Right lung (tissue), 5 donors: Measurements from ENCODE around the gene KRTAP2-4. TPM values are rescaled to one million over a fixed set of nuclear protein-coding genes. Genes with fewer than 3 reads are reported as not detected.
"Not testable (repeated sequence)": the region's sequence is repeated elsewhere in the genome, so short reads cannot be mapped to it uniquely, and the experiment has no call there.

ENCODE experiments used
- DNase-seq, 2 donors: peaks; one replicate each; pipeline ENCODE4 v3.0.0-alpha.2; 2013
- polyA plus RNA-seq, 5 donors: library from polyadenylated mRNA; unstranded; fragments of 120-200 nt; gene quantifications; one replicate each; pipeline versions ENCODE4 v1.2.1 to v1.2.3, GENCODE V29; 2013; ENCODE audit warnings: inconsistent platforms in 1 of 5, low replicate concordance in 1 of 5; ENCODE audit not compliant: insufficient read length in 5 of 5, insufficient read depth in 1 of 5

Gene KRTAP2-4
- polyA plus RNA-seq, 5 donors = not detected

DNA sequence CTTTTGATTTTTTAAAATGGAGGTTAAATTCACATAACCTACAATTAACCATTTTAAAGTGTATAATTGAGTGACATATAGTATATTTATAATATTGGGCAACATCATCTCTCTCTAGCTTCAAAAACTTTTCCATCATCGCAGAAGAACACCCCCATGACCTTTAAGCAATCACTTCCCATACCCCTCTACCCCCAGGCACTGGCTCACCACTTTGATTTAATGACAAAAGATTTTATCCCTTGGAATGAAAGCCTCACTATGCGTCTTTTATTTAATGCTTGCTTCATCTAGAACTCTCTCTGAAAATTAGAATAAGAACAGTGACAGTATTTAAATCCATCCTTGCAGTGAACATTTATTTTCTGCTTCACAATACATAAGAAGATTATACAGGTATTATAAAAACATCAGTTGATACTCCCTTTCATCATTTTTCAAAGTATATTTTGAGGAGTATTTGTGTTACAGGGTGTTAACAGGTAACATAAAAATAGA, 27.8 kb downstream of the KRTAP2-4 start:
- DNase-seq = no peak

DNA sequence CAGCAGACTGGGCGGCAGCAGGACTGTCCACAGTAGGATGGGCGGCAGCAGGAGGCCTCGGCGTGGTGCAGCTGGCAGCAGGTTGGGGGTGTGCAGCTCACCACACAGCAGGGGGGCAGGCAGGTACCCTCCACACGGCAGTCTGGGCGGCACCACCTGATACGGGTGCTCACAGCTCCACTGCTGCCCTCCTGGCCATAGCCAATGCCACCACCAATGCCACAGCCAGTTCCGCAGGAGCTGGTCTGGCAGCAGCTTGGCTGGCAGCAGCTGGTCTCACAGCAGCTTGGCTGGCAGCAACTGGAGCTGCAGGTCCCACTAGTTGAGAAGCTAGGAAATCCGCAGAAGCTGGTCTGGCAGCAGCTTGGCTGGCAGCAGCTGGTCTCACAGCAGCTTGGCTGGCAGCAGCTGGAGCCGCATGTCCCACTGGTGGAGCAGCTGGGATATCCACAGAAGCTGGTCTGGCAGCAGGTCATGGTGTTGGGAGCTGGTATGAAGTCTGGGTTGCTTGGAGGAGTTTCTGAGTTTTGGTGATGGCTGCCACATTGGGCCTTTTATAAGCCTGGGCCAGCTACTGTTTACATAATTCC, 31.2 kb downstream of the KRTAP2-4 start, which contains the start of gene KRTAP1-3:
Gene KRTAP1-3 (minus strand): TSS at position 529 of the 590 bp plus-strand sequence. CDS start 53 bp downstream, at position 476.
- DNase-seq = not testable (repeated sequence)

DNA sequence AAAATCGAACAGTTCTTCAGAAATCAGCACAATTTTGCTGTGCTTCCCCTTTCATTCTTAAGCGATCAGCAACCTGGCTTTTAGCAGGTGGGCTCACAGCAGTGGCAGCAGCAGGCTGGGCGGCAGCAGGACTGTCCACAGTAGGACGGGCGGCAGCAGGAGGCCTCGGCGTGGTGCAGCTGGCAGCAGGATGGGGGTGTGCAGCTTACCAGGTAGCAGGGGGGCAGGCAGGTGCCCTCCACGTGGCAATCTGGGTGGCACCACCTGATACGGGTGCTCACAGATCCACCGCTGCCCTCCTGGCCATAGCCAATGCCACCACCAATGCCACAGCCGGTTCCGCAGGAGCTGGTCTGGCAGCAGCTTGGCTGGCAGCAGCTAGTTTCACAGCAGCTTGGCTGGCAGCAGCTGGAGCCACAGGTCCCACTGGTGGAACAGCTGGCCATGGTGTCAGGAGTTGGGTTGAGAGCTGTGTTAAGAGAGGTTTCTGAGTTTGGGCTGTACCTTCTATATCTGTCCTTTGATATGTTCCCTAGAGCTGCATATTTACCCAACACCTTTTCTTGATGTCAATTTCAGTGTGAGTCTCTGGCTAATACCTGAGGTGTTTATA, 35.9 kb downstream of the KRTAP2-4 start, which contains the start of gene KRTAP1-4:
Gene KRTAP1-4 (minus strand): TSS at position 563 of the 613 bp plus-strand sequence. CDS start 117 bp downstream, at position 446.
- no peak for DNase-seq

DNA sequence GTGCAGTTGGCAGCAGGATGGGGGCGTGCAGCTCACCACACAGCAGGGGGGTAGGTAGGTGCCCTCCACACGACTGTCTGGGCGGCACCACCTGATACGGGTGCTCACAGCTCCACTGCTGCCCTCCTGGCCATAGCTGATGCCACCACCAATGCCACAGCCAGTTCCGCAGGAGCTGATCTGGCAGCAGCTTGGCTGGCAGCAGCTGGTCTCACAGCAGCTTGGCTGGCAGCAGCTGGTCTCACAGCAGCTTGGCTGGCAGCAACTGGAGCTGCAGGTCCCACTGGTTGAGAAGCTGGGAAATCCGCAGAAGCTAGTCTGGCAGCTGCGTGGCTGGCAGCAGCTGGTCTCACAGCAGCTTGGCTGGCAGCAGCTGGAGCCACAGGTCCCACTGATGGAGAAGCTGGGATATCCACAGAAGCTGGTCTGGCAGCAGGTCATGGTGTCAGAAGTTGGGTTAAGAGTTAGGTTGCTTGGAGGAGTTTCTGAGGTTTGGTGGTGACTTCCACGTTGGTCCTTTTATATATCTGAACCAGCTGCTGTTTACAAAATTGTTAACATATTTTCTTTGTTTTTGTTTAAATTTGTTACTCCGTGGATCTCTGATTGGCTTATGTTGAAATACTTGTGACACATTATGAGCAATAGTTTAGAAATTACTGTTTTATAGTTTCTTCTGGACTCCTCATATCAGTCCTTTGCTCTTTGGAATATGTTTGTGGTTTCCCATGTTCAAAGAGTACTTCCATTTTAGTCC, 38.8 kb downstream of the KRTAP2-4 start, which contains the start of gene KRTAP1-5:
Gene KRTAP1-5 (minus strand): TSS at position 494 of the 757 bp plus-strand sequence. CDS start 53 bp downstream, at position 441.
- DNase-seq = no peak

DNA sequence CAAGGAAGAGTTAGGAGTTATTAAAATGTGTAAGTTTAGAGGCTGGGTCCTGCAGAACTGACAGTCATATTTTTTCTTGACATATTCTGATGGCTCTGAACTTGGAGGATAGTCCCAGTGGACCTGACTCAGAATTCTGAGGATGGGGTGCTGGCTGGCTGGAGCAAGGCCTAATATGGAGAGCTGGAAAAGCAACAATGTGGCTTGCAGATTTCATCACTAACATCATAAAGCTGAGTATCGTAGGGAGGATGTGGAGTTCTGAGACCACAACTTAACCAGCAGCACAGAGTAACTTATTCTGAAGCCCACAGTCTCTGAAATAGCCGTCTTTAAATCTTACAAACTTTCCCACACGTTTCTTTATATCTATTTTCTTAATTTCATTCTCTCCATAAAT, 41.0 kb downstream of the KRTAP2-4 start:
- no peak for DNase-seq

DNA sequence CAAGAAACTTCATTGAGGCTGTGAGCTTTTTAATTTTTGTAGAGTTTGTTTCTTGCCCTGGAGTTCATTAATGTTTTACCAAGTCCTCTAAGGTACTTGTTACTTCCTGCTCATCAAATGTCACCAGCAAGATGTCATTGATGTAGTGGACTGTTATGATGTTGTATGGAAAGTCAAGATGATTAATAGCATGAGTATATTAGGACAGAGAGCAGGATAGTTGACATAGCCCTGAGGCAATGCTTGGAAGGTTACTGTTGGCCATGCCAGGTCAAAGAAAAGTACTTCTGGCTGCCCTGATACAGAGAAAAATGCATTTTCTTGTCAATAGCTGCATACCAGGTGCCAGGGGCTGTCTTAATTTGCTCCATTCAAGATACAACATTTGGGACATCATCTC, 45.3 kb downstream of the KRTAP2-4 start:
- DNase-seq = no peak

DNA sequence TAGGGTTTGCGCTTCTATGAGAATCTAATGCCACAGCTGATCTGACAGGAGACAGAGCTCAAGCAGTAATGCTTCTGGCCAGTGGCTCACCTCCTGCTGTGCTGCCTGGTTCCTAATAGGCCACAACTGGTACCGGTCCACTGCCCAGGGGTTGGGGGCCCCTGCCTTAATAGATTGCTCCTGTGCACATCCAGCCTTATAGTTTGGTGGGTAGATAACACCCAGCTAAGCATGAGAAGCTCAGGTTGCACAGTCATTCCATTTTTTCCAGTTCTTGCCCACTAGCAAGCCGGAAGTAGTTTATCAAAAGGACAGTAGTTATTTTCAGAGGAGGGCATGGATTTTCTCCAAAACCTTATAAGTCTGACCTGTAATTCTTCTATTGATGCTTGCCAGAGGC, 46.3 kb downstream of the KRTAP2-4 start:
- DNase-seq = no peak

DNA sequence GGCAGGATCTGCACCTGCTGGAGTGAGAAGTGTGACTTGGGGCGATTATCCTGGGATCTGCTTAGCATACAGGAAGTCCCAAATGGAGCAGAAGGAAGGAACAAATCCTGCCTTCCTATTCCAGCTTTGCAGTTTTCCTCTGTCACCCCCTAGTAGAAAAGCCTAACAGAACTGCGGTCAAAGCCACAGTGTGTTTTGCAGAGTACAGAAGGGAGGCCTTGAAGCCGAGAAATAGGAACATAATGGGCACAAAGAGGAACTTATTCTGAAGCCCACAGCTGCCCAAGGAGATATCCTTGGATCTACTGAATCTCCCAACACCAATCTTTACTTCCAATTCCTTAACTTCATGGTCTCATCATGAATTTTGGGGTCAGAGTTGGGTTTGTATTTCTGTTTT, 47.1 kb downstream of the KRTAP2-4 start:
- no peak for DNase-seq

DNA sequence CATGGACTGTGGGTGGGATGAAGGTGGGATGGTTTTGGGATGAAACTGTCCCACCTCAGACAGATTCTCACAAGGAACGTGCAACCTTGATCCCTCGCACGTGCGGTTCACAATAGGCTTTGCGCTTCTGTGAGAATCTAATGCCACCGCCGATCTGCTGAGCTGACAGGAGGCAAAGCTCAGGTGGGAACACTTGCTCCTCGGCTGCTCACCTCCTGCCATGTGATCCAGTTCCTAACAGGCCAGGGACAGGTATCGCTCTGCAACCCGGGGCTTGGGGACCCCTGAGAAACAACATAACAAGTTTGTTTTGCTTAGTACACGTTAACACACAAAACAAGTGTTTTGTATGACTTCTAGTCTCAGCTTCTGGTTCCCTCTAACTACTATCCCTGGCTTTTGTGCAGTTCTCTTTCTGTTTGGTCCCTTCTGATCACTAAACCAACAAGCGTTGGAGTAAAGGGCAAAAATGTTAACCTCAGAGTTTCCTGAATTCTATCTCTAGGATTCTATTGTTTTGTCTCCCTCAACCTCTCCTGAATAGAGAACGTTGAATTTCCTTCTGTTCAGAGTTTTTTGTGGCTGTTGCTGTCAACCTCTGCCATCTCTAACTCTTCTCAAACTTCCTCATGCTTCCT, 49.0 kb downstream of the KRTAP2-4 start:
- DNase-seq = no peak

DNA sequence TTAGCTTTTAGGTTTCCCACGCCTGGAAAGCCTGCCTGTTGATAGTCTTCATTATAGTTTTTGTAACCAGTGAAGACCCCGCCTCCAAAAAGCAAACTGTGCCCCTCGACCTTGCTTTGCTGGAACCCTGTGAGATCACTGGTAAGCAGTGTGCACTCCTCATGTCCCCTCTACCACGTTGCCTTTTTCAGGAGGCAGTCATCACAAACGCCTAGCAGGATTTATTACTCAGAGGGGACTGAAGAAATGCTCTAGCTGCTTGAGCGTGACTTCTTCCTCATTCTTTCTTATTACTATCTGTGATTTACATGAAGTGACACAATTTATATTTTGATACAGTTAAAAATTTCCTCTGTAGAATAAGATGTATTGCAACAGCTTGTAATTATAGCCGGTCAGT, 50.2 kb downstream of the KRTAP2-4 start:
- no peak for DNase-seq

Other genes with a start within 250 kb of the KRTAP2-4 start
- gene KRT10, start 243.3 kb downstream of the KRTAP2-4 start, polyA plus RNA-seq = 10 to 100 TPM; 27.5 to 58.8 (median 45.4) TPM
- under 1 TPM in 3 of 5 donors, not detected in 2; 0.06 to 0.14 (median 0.13) TPM for gene KRT12, start 198.7 kb downstream of the KRTAP2-4 start, polyA plus RNA-seq
- not detected for gene KRT20, start 180.6 kb downstream of the KRTAP2-4 start, polyA plus RNA-seq
- gene KRT23, start 128.2 kb downstream of the KRTAP2-4 start, polyA plus RNA-seq = under 1 TPM in 3 of 5 donors, not detected in 2; 0.18 to 0.35 (median 0.21) TPM
- gene KRT39, start 98.9 kb downstream of the KRTAP2-4 start, polyA plus RNA-seq = under 1 TPM in 1 of 5 donors, not detected in 4; 0.35 TPM
- gene KRT40, start 81.6 kb downstream of the KRTAP2-4 start, polyA plus RNA-seq = under 1 TPM in 2 of 5 donors, not detected in 3; 0.06 to 0.70 TPM
- not detected for gene KRTAP3-3, start 71.7 kb downstream of the KRTAP2-4 start, polyA plus RNA-seq
- not detected for gene KRTAP3-2, start 66.0 kb downstream of the KRTAP2-4 start, polyA plus RNA-seq
- not detected for gene KRTAP3-1, start 56.8 kb downstream of the KRTAP2-4 start, polyA plus RNA-seq
- not detected for gene KRTAP1-5, start 38.7 kb downstream of the KRTAP2-4 start, polyA plus RNA-seq
- not detected for gene KRTAP1-4, start 35.7 kb downstream of the KRTAP2-4 start, polyA plus RNA-seq
- gene KRTAP1-3, start 31.0 kb downstream of the KRTAP2-4 start, polyA plus RNA-seq = not detected
- gene KRTAP1-1, start 24.4 kb downstream of the KRTAP2-4 start, polyA plus RNA-seq = not detected
- not detected for gene KRTAP2-1, start 18.6 kb downstream of the KRTAP2-4 start, polyA plus RNA-seq
- not detected for gene KRTAP2-2, start 10.6 kb downstream of the KRTAP2-4 start, polyA plus RNA-seq
- gene KRTAP2-3, start 5.8 kb downstream of the KRTAP2-4 start, polyA plus RNA-seq = not detected
- gene KRTAP4-7, start 18.3 kb upstream of the KRTAP2-4 start, polyA plus RNA-seq = not detected
- gene KRTAP4-8, start 32.3 kb upstream of the KRTAP2-4 start, polyA plus RNA-seq = not detected
- gene KRTAP4-16, start 36.3 kb upstream of the KRTAP2-4 start, polyA plus RNA-seq = not detected
- not detected for gene KRTAP4-9, start 39.5 kb upstream of the KRTAP2-4 start, polyA plus RNA-seq
- gene KRTAP4-11, start 52.5 kb upstream of the KRTAP2-4 start, polyA plus RNA-seq = under 1 TPM in 1 of 5 donors, not detected in 4; 0.13 TPM
- not detected for gene KRTAP4-12, start 58.3 kb upstream of the KRTAP2-4 start, polyA plus RNA-seq
- not detected for gene KRTAP4-6, start 74.7 kb upstream of the KRTAP2-4 start, polyA plus RNA-seq
- gene KRTAP4-5, start 83.9 kb upstream of the KRTAP2-4 start, polyA plus RNA-seq = not detected
- not detected for gene KRTAP4-4, start 94.9 kb upstream of the KRTAP2-4 start, polyA plus RNA-seq
- gene KRTAP4-3, start 102.3 kb upstream of the KRTAP2-4 start, polyA plus RNA-seq = not detected
- gene KRTAP4-2, start 112.3 kb upstream of the KRTAP2-4 start, polyA plus RNA-seq = not detected
- gene KRTAP4-1, start 119.0 kb upstream of the KRTAP2-4 start, polyA plus RNA-seq = not detected
- gene KRTAP9-1, start 124.0 kb upstream of the KRTAP2-4 start, polyA plus RNA-seq = not detected
- gene KRTAP9-2, start 160.8 kb upstream of the KRTAP2-4 start, polyA plus RNA-seq = not detected
- not detected for gene KRTAP9-3, start 166.6 kb upstream of the KRTAP2-4 start, polyA plus RNA-seq
- gene KRTAP9-8, start 172.1 kb upstream of the KRTAP2-4 start, polyA plus RNA-seq = not detected
- not detected for gene KRTAP9-4, start 183.8 kb upstream of the KRTAP2-4 start, polyA plus RNA-seq
- not detected for gene KRTAP9-9, start 189.5 kb upstream of the KRTAP2-4 start, polyA plus RNA-seq
- under 1 TPM; 0.13 to 0.25 (median 0.18) TPM for gene KRTAP9-6, start 199.5 kb upstream of the KRTAP2-4 start, polyA plus RNA-seq
- not detected for gene KRTAP9-7, start 209.8 kb upstream of the KRTAP2-4 start, polyA plus RNA-seq
- gene KRTAP29-1, start 237.0 kb upstream of the KRTAP2-4 start, polyA plus RNA-seq = not detected
- gene KRTAP16-1, start 243.4 kb upstream of the KRTAP2-4 start, polyA plus RNA-seq = not detected
- not detected for gene KRTAP17-1, start 249.8 kb upstream of the KRTAP2-4 start, polyA plus RNA-seq